Lower lobe of right lung (tissue), 2 donors: Measurements from ENCODE around the gene CPA1. TPM values are rescaled to one million over a fixed set of nuclear protein-coding genes. Genes with fewer than 3 reads are reported as not detected.

Experiments used
- ATAC-seq, 2 donors: fragments of 200-7000 bp; cut with Tn5 transposase; one replicate each; pipeline ENCODE4 v1.9.1; 2020 to 2022; ENCODE audit warnings: mild to moderate bottlenecking in 2 of 2, moderate library complexity in 2 of 2
- DNase-seq: peaks from one replicate; pipeline ENCODE4 v3.0.0-alpha.2; 2020
- H3K27ac ChIP-seq: fragments of 200-600 bp; one replicate; pipeline ENCODE4 v1.8.0; 2022
- H3K27me3 ChIP-seq: fragments of 200-600 bp; one replicate; pipeline ENCODE4 v1.8.0; 2022; ENCODE audit warnings: low read depth
- H3K36me3 ChIP-seq: fragments of 200-600 bp; one replicate; pipeline ENCODE4 v1.8.0; 2022; ENCODE audit warnings: mild to moderate bottlenecking
- H3K4me1 ChIP-seq: fragments of 200-600 bp; one replicate; pipeline ENCODE4 v1.8.0; 2022
- H3K4me3 ChIP-seq: fragments of 200-600 bp; one replicate; pipeline ENCODE4 v1.8.0; 2022; ENCODE audit warnings: mild to moderate bottlenecking
- H3K9me3 ChIP-seq: fragments of 200-600 bp; one replicate; pipeline ENCODE4 v1.8.0; 2022
- intact Hi-C: fragments of 100-400 bp; cut with DNase I; formaldehyde crosslinking; loops from one replicate; pipeline ENCODE4 v1.11.0; 2022
- total RNA-seq: library from RNA; stranded (reverse); fragmentation: NEBNext Ultra II Directional; extraction: Animal tissue kit (Norgen Biotek cat#: 25700); gene quantifications from one replicate; pipeline ENCODE4 v1.2.1, GENCODE V29; 2021
- TF ChIP-seq, protein P1 (sequence below): fragments of 200-600 bp; IDR thresholded peaks from one replicate; pipeline ENCODE4 v1.8.0; 2022; ENCODE audit warnings: antibody characterized with exemption, mild to moderate bottlenecking
- donor health status: DM: no; HTN: yes; CAD: no; lungs with severe emphysema.

CPA1 gene
- total RNA-seq, 1 donor from 2014 or later, result 0.30 TPM

- Histone ChIP-seq H3K9me3 (no peaks in the 10 kb centered on the region), H3K27me3 (no peaks in the 10 kb centered on the region), H3K4me3 (no peak overlapping the region), H3K4me1 (peaks cover 12% of the 10 kb centered on the region), H3K27ac (no peak overlapping the region), H3K36me3 (no peaks in the 10 kb centered on the region)
- intact Hi-C loops, result no loop called here
- TF ChIP-seq, protein P1, sequence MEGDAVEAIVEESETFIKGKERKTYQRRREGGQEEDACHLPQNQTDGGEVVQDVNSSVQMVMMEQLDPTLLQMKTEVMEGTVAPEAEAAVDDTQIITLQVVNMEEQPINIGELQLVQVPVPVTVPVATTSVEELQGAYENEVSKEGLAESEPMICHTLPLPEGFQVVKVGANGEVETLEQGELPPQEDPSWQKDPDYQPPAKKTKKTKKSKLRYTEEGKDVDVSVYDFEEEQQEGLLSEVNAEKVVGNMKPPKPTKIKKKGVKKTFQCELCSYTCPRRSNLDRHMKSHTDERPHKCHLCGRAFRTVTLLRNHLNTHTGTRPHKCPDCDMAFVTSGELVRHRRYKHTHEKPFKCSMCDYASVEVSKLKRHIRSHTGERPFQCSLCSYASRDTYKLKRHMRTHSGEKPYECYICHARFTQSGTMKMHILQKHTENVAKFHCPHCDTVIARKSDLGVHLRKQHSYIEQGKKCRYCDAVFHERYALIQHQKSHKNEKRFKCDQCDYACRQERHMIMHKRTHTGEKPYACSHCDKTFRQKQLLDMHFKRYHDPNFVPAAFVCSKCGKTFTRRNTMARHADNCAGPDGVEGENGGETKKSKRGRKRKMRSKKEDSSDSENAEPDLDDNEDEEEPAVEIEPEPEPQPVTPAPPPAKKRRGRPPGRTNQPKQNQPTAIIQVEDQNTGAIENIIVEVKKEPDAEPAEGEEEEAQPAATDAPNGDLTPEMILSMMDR, result no peak
- DNase-seq (no peak), ATAC-seq (no peak)
These were observed 15.1 kb downstream of the CPA1 start for GRCh38 chr7:130395421-130395820.

GRCh38 chr7:130396109-130396508, 15.8 kb downstream of the CPA1 start:
- no peak overlapping the region for H3K27ac ChIP-seq
- peaks cover 17% of the 10 kb centered on the region for H3K4me1 ChIP-seq
- no peak overlapping the region for H3K4me3 ChIP-seq
- H3K9me3 ChIP-seq, result no peaks in the 10 kb centered on the region
- TF ChIP-seq, protein P1, result no peak
- ATAC-seq (no peak), DNase-seq (no peak)
- intact Hi-C loops, result no loop called here
- H3K36me3 ChIP-seq, result no peaks in the 10 kb centered on the region
- no peaks in the 10 kb centered on the region for H3K27me3 ChIP-seq

GRCh38 chr7:130397051-130397757, 16.9 kb downstream of the CPA1 start:
- no peak overlapping the region for H3K27ac ChIP-seq
- H3K4me3 ChIP-seq, result no peak overlapping the region
- DNase-seq, result no peak
- H3K4me1 ChIP-seq, result peaks cover 17% of the 10 kb centered on the region
- TF ChIP-seq, protein P1, result no peak
- no peaks in the 10 kb centered on the region for H3K9me3 ChIP-seq
- no peaks in the 10 kb centered on the region for H3K27me3 ChIP-seq
- no peak for ATAC-seq
- intact Hi-C loops, result no loop called here
- peaks cover under 1% of the 10 kb centered on the region for H3K36me3 ChIP-seq

- no peak overlapping the region for H3K27ac ChIP-seq
- no peaks in the 10 kb centered on the region for H3K27me3 ChIP-seq
- H3K4me1 ChIP-seq, result peaks cover 17% of the 10 kb centered on the region
- no peak for ATAC-seq
- intact Hi-C loops, result no loop called here
- no peaks in the 10 kb centered on the region for H3K9me3 ChIP-seq
- H3K36me3 ChIP-seq, result peaks cover 4% of the 10 kb centered on the region
- H3K4me3 ChIP-seq, result no peak overlapping the region
- TF ChIP-seq, protein P1, result no peak
- DNase-seq, result no peak
These were observed 17.4 kb downstream of the CPA1 start for GRCh38 chr7:130397758-130398073.

DNA sequence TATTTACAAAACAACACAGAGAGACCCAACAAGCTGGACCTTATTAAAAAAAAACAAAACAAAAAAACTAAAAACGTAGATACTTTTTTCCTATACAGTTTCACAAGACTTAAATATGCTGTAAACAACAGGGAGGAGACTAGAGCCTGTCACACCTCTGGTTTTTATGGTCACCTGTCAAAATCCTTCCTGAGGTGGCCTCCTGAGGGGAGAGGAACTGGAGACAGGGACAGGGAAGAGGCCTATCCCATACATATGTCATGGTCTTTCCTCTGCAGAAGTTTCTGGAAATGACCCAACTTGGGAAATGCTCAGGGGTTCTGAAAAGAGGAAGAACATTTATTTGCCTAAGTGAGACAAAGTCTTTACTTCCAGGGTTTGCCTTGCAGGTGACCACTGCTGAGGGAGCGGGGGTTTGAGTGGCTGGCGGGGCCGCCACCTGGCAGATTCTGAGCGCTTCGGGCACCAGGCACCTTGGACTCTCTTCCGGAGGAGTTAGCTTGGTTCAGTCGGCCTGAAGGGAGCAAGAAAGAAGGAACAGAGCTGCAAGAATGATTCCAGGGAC, 18.3 kb downstream of the CPA1 start:
- Histone ChIP-seq H3K4me1 (peaks cover 17% of the 10 kb centered on the region), H3K36me3 (peaks cover 4% of the 10 kb centered on the region), H3K9me3 (no peaks in the 10 kb centered on the region), H3K27me3 (no peaks in the 10 kb centered on the region), H3K4me3 (no peak overlapping the region), H3K27ac (no peak overlapping the region)
- TF ChIP-seq, protein P1, result no peak
- ATAC-seq (no peak), DNase-seq (no peak)
- intact Hi-C loops, result no loop called here
